ENCODE measurements around the gene SOX6.
A peak's percentile ranks its signal among the peaks of the same experiment; 100 is the strongest.

The SOX6 gene

DNA sequence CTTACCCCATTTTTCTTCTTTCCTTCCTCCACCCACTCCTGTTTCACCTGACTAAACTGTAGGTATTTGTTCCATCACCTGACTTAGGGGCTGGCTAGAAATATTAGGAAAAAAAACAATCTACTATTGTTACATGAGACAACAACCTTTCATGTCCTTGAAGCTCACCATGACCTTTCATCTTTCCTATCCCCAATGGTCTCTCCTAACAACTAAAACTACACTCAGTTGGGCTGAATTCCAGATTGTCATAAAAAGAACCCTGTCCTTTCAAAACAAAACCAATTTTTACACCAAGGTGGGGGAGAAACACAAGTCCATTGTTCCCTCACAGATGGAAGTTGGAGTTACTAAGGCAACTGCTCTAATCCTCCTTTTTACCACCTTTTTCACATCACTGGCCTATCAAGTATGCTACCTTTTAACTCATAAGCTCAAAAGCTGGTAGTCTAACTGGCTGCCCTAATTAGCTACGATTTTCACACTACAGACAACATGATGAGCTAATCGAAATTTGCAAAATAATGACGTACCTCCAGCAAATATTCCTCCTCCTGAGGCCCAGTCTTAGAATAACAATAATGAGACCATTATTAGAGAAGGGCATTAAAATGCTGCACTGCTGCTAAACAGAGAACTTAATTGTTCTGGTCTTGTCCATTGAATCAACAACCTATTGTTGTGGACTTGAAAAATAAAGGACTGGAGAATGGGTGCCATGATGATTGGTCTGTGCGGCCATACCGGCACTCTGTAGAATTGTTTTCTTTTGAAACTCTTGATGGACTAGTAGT, 46.5 kb upstream of the SOX6 start:
- H2AFZ ChIP-seq (ENCODE audit: low read depth, low read length), result no peak overlapping the region
- H3K36me3 ChIP-seq (replicated peaks; ENCODE audit: low read depth, low read length), result peaks cover 6% of the 10 kb centered on the region
- no peak overlapping the region for H3K27ac ChIP-seq (ENCODE audit: low read length)
- no peaks in the 10 kb centered on the region for H3K27me3 ChIP-seq (ENCODE audit: low read depth, low read length)
- peaks cover 21% of the 10 kb centered on the region for H3K4me1 ChIP-seq (ENCODE audit: low read length)
- TF ChIP-seq CTCF (IDR thresholded peaks at IDR 0.05; ENCODE audit: low read depth, low read length), result no peak
- no peak for TF ChIP-seq EZH2phosphoT487 (IDR thresholded peaks at IDR 0.05; ENCODE audit: low read depth)
- no peak overlapping the region for H3K9ac ChIP-seq (ENCODE audit: low read length)
- H3K9me3 ChIP-seq (ENCODE audit: insufficient read depth, low read length), result no peaks in the 10 kb centered on the region
- no peaks in the 10 kb centered on the region for H3K79me2 ChIP-seq (ENCODE audit: low read length)
- H4K20me1 ChIP-seq (ENCODE audit: insufficient read depth, low read length), result no peaks in the 10 kb centered on the region
- no peak overlapping the region for H3K4me3 ChIP-seq (ENCODE audit: low read length)
- H3K4me2 ChIP-seq (ENCODE audit: low read length), result no peak overlapping the region

- Histone ChIP-seq H3K4me3 (ENCODE audit: low read length) (no peak overlapping the region), H3K27me3 (ENCODE audit: low read depth, low read length) (no peaks in the 10 kb centered on the region), H3K27ac (ENCODE audit: low read length) (no peak overlapping the region), H3K36me3 (replicated peaks; ENCODE audit: low read depth, low read length) (peaks cover 6% of the 10 kb centered on the region), H4K20me1 (ENCODE audit: insufficient read depth, low read length) (no peaks in the 10 kb centered on the region), H3K4me2 (ENCODE audit: low read length) (peak overlapping the region; percentile 42), H3K9me3 (ENCODE audit: insufficient read depth, low read length) (no peaks in the 10 kb centered on the region), H3K4me1 (ENCODE audit: low read length) (peaks cover 33% of the 10 kb centered on the region), H3K9ac (ENCODE audit: low read length) (no peak overlapping the region), H3K79me2 (ENCODE audit: low read length) (no peaks in the 10 kb centered on the region), H2AFZ (ENCODE audit: low read depth, low read length) (peak overlapping the region; percentile 54; the same call in 1 of the 2 replicates)
- TF ChIP-seq EZH2phosphoT487 (IDR thresholded peaks at IDR 0.05; ENCODE audit: low read depth) (no peak), CTCF (IDR thresholded peaks at IDR 0.05; ENCODE audit: low read depth, low read length) (no peak)
Measured at GRCh38 chr11:16397390-16397789, 41.0 kb upstream of the SOX6 start.

DNA sequence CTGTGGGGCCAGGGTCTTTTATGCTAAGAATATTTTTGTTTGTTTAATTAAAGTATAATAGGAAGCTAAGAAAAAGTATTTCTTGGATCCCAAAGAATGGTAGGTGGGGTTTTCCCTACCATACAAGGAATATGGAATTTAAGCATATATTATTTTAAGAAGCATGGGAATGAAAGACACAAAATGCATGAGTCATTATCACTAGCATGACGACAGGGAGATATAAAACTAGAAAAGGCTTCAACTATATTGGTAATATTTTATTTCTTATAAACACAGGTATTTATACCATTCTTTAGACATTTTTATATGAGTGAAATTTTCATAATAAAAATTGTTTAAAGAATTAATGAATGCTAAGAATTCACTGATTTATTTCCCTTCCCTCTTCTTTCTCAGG, 39.3 kb upstream of the SOX6 start:
- no peak overlapping the region for H3K27ac ChIP-seq (ENCODE audit: low read length)

DNA sequence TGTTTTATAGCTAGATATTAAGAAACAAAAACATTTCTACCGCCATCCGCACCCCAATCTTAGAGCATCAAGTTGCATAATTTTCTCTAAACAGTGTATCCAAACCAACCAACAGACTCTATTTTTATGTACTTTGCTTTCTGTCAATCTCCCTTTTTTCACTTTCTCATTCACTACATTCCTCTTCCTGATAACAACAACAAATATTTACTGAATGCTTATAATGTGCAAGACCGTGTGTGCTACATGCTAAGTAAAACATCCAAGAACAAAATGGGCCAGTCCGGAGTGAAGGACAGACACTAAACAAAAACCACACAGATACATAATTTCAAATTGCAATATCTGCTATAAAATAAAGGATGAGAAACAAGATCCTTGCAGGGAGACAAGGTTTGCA, 38.6 kb upstream of the SOX6 start:
- Histone ChIP-seq H3K4me3 (ENCODE audit: low read length) (no peak overlapping the region), H4K20me1 (ENCODE audit: insufficient read depth, low read length) (no peaks in the 10 kb centered on the region), H3K36me3 (replicated peaks; ENCODE audit: low read depth, low read length) (peaks cover 6% of the 10 kb centered on the region), H3K4me1 (ENCODE audit: low read length) (peaks cover 35% of the 10 kb centered on the region), H2AFZ (ENCODE audit: low read depth, low read length) (no peak overlapping the region), H3K27me3 (ENCODE audit: low read depth, low read length) (no peaks in the 10 kb centered on the region), H3K4me2 (ENCODE audit: low read length) (no peak overlapping the region), H3K27ac (ENCODE audit: low read length) (no peak overlapping the region), H3K79me2 (ENCODE audit: low read length) (no peaks in the 10 kb centered on the region), H3K9ac (ENCODE audit: low read length) (no peak overlapping the region), H3K9me3 (ENCODE audit: insufficient read depth, low read length) (no peaks in the 10 kb centered on the region)
- TF ChIP-seq CTCF (IDR thresholded peaks at IDR 0.05; ENCODE audit: low read depth, low read length) (no peak), EZH2phosphoT487 (IDR thresholded peaks at IDR 0.05; ENCODE audit: low read depth) (no peak)

More for the DNA sequence above, 39.3 kb upstream of the SOX6 start:
- Histone ChIP-seq H2AFZ (ENCODE audit: low read depth, low read length) (no peak overlapping the region), H4K20me1 (ENCODE audit: insufficient read depth, low read length) (no peaks in the 10 kb centered on the region), H3K9me3 (ENCODE audit: insufficient read depth, low read length) (no peaks in the 10 kb centered on the region), H3K27me3 (ENCODE audit: low read depth, low read length) (no peaks in the 10 kb centered on the region), H3K4me1 (ENCODE audit: low read length) (peaks cover 36% of the 10 kb centered on the region), H3K36me3 (replicated peaks; ENCODE audit: low read depth, low read length) (peaks cover 6% of the 10 kb centered on the region), H3K9ac (ENCODE audit: low read length) (no peak overlapping the region), H3K79me2 (ENCODE audit: low read length) (no peaks in the 10 kb centered on the region), H3K4me2 (ENCODE audit: low read length) (no peak overlapping the region), H3K4me3 (ENCODE audit: low read length) (no peak overlapping the region)
- TF ChIP-seq EZH2phosphoT487 (IDR thresholded peaks at IDR 0.05; ENCODE audit: low read depth), result no peak
